ENCODE measurements around the gene CRIM1.

CRIM1 gene

DNA sequence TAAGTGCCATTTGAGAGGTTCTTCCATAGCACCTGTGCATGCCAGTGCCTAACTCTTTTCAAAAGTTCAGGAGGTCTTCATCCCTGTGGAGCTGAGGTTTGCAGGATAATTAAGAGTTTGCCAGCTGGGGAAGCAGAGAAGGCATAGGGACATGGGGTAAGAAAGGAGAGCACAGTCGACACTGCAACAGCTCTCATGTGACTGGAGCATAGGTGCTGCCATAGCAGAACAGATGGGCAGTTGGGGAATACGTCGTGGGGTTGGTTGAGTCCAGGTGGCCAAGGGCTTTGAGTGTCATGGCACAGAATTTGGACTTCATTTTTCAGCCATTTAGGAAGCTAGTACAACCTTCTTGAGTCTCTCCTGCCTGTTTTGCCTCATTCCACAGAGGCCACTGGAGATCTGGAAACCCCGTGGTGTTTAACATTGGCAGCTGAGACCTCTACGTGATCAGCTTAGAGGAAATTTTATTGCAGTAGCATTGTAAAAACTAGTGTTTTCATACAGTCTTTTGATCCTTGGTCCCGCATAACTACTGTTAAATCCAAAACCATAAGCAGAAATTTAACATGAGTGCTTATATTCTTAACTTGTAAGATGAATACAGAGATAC lies 65.1 kb downstream of the CRIM1 start:
- Histone ChIP-seq H3K36me3 (replicated peaks) (no peaks in the 10 kb centered on the region), H3K27me3 (ENCODE audit: low read depth) (no peaks in the 10 kb centered on the region), H3K4me3 (no peak overlapping the region), H3K4me1 (peaks cover 12% of the 10 kb centered on the region), H3K9me3 (no peaks in the 10 kb centered on the region)
- DNase-seq (ENCODE audit: low spot score in 2 of 2), result no peak
- in situ Hi-C loops (cut with MboI; ENCODE audit: low sequenced_read_pairs), result no loop called here

DNA sequence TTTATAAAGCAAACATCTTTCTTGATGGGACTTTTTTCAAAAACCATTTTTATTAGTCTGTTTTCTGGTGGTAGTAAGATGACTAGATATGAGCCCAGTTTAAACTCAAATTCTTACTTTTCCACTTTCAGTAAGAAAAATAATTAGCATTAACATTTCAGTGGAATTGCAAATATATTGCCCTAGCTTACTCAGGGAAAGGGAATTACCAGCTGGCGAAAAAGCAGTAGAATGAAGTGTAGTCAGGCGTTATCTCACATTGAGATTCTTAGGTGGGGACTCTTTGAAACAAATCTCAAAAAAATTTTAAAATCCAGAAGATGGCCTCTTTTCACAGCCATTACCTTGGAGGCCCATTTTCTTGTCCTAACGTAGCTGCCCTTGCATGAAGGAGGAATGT lies 65.8 kb downstream of the CRIM1 start:
- Histone ChIP-seq H3K27me3 (ENCODE audit: low read depth) (no peaks in the 10 kb centered on the region), H3K4me3 (no peak overlapping the region), H3K4me1 (peaks cover 12% of the 10 kb centered on the region), H3K36me3 (replicated peaks) (no peaks in the 10 kb centered on the region), H3K9me3 (no peaks in the 10 kb centered on the region)
- in situ Hi-C loops (cut with MboI; ENCODE audit: low sequenced_read_pairs), result no loop called here
- no peak for DNase-seq (ENCODE audit: low spot score in 2 of 2)

DNA sequence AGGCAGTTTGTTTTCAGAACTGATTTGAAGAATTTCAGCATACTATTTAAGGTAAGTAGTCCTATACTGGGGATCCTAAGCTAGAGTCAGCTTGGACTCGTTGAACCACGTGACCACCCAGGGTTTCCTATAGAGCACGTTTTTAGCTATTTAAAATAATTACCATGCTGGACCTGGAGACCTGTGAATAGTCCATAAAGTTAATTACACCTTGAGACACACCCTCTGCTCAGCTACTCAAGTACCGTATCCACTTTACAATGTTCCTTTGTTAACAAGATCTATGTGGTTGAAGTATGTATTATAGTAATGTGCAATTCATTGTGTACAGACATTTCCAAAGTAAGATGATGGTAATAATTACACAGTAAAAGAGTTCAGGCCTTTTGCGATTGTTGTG lies 67.6 kb downstream of the CRIM1 start:
- Histone ChIP-seq H3K27me3 (ENCODE audit: low read depth) (no peaks in the 10 kb centered on the region), H3K36me3 (replicated peaks) (no peaks in the 10 kb centered on the region), H3K4me3 (no peak overlapping the region), H3K9me3 (no peaks in the 10 kb centered on the region), H3K4me1 (peaks cover 12% of the 10 kb centered on the region)
- in situ Hi-C loops (cut with MboI; ENCODE audit: low sequenced_read_pairs), result no loop called here
- peak in 1 of 2 experiments; percentile 18 for DNase-seq (ENCODE audit: low spot score in 2 of 2)

DNA sequence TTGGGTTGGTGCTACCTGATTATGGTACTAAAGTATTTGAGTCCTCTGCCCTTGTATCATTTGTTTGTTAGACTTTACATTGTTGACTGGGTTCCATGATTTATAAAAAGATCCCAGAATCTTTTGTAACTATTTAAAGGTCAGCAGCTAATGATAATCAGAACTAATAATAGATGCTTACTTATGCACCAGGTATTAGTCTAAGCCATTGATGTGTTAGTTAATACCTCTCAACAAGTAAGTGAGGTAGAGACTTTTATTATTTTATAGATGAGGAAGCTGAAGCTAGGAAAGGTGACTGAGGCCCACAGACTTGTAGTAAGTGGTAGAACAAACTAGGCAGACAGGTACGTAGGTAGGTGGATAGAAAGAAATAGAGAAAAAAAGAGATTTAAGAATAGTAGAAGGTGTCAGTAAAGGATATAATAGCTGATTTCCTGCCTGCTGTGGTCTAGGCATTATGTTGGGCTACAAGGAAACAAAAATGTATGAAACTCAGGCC lies 68.1 kb downstream of the CRIM1 start:
- no peaks in the 10 kb centered on the region for H3K36me3 ChIP-seq (replicated peaks)
- peaks cover 12% of the 10 kb centered on the region for H3K4me1 ChIP-seq
- no peak overlapping the region for H3K4me3 ChIP-seq
- H3K9me3 ChIP-seq, result no peaks in the 10 kb centered on the region
- DNase-seq (ENCODE audit: low spot score in 2 of 2), result no peak
- H3K27me3 ChIP-seq (ENCODE audit: low read depth), result no peaks in the 10 kb centered on the region
- in situ Hi-C loops (cut with MboI; ENCODE audit: low sequenced_read_pairs), result no loop called here

DNA sequence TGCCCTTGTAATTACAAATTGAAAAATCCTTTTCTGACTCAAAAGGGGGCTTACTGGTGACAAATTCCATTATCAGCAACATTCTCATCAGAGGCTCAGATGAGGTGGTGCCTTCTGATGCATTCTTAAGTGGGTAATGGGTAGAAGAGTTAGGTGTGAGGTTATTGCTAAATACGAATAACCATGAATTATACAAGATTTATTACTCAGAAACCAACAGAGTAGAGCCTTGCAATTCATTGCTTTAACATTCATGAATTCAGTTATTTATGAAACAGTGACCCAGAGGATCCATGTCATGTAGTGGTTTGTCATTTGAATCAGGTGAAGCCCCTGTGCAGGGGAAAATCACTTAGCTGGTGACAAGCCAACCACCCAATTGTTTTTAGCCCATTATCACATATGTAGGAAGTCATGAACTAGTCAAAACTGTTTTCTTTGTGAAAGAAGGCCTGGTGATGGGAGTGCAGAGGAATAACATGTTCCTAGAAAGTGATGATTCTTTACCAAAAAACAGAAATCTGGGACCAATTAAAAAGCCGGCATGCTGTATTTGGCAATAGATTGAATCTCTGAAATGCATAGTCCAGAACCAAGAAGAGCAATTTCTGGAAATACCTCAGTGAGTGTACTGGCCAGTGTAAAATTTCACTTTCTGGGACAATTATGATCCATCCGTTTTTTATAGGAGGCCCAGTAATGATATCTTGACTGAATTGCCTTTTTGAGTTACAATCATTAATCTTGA lies 70.2 kb downstream of the CRIM1 start:
- Histone ChIP-seq H3K4me3 (no peak overlapping the region), H3K36me3 (replicated peaks) (no peaks in the 10 kb centered on the region), H3K27me3 (ENCODE audit: low read depth) (no peaks in the 10 kb centered on the region), H3K4me1 (peaks cover 8% of the 10 kb centered on the region), H3K9me3 (no peaks in the 10 kb centered on the region)
- in situ Hi-C loops (cut with MboI; ENCODE audit: low sequenced_read_pairs), result no loop called here
- DNase-seq (ENCODE audit: low spot score in 2 of 2), result no peak

DNA sequence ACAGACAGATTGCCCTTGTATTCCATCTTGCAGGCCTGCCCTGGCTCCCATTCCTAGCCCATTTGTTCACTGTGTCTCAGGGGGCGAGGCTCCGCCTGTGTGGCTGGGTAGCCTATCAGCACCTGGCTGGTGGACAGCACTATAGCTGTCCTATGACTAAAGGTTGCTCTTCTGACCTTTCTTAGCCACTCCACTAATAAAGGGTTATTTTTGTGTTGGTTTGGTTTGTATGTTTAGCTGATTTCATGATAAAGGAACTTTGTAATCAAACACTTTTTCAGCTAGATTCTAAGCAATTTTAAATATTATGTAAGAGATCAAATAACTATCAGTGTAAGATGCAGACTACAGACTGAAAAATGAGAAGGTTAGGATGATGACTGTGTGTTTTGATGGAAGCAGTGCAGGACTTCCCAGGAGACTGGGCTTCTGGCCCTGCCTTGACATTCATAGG lies 72.2 kb downstream of the CRIM1 start:
- in situ Hi-C loops (cut with MboI; ENCODE audit: low sequenced_read_pairs), result no loop called here
- H3K36me3 ChIP-seq (replicated peaks), result no peaks in the 10 kb centered on the region
- H3K4me3 ChIP-seq, result no peak overlapping the region

DNA sequence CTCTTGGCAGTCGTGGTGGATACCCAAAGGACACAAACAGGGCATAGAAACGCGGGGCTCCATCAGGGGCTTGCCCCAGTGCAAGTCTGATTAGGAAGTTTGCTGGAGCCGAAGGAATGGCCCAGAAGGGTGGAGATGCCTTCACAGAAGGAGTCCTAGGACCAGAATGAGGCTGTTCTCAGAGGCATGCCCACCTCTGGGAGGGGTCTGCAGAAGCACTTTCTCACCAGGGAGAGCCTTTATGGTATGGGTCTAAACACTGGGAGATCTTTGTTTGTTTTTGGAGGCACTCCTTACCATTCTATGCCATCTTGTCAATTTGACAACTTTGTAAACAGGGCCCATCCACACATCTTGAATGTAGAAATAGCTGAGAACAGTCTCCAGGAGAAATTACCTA lies 75.0 kb downstream of the CRIM1 start:
- in situ Hi-C loops (cut with MboI; ENCODE audit: low sequenced_read_pairs), result no loop called here
- Histone ChIP-seq H3K36me3 (replicated peaks) (no peaks in the 10 kb centered on the region), H3K27me3 (ENCODE audit: low read depth) (no peaks in the 10 kb centered on the region), H3K4me1 (peaks cover 11% of the 10 kb centered on the region; the same call in 1 of the 2 replicates), H3K9me3 (no peaks in the 10 kb centered on the region), H3K4me3 (no peak overlapping the region)
- no peak for DNase-seq (ENCODE audit: low spot score in 2 of 2)

More for the DNA sequence above, 72.2 kb downstream of the CRIM1 start:
- peaks cover 5% of the 10 kb centered on the region for H3K4me1 ChIP-seq
- no peaks in the 10 kb centered on the region for H3K27me3 ChIP-seq (ENCODE audit: low read depth)
- no peak for DNase-seq (ENCODE audit: low spot score in 2 of 2)
- H3K9me3 ChIP-seq, result no peaks in the 10 kb centered on the region

DNA sequence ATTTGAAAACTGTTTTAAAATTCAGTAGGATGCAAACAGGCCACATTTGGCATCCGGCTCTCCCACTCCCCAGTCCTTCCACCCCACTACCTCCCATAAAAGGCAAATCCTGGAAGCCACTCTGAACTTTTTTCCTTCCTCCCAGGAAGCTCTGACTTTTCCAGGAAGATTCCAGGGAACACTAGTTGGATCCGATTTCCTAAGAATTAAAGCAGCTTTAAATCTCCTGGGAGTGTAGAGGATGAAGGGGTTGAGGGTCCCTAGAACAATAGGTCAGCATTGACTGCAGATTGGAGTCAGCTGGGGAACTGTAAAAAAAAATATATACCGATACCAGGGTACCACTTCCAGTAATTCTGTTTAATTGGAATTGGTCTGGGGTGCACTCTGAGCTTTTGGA lies 76.9 kb downstream of the CRIM1 start:
- in situ Hi-C loops (cut with MboI; ENCODE audit: low sequenced_read_pairs), result no loop called here
- no peak for DNase-seq (ENCODE audit: low spot score in 2 of 2)

DNA sequence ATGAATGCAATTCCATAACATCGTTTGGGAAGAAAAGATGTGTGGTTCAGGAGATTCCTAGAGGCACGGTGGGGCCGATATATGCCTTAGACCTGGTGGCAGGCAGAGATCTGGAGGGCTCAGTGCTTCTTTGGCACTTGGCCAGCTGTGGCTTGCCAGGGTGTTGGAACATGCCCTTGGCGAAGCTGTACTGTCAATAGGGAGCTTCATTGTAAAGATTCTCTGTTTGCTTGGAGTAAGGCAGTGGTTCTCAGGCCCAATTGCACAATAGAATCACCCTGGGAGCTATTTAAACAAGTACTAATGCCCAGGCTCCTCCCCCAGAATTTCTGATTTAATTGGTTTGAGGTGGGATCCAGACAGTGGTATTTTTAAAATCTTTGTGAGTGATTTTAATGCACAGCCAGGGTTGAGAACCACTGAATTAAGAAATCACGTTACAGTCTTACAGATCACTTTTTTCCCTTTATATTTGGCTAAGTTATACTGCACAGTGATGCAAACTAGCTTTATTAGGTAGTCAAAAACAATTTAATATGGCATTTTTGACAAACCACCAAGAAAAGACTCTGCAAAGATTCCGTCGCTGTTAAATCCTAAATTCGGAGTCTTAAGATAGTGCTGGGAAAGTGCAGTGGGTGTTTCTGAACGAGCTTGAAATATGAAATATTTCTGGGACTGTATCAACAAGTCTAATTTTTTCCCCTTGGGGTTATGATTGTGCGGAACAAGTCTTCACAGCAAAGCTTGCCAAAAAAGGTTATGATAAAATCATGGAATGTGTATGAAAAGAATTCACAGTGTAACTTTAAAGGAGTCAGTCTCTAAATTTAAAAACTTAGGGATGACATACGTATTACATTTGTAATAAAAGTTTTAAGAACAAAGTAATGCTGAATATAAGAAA lies 78.0 kb downstream of the CRIM1 start:
- Histone ChIP-seq H3K4me3 (no peak overlapping the region), H3K27me3 (ENCODE audit: low read depth) (no peaks in the 10 kb centered on the region), H3K9me3 (no peaks in the 10 kb centered on the region), H3K4me1 (peaks cover 11% of the 10 kb centered on the region; the same call in 1 of the 2 replicates), H3K36me3 (replicated peaks) (no peaks in the 10 kb centered on the region)
- DNase-seq (ENCODE audit: low spot score in 2 of 2), result peak; percentile 45 to 71
- in situ Hi-C loops (cut with MboI; ENCODE audit: low sequenced_read_pairs), result no loop called here

More for the DNA sequence above, 76.9 kb downstream of the CRIM1 start:
- H3K4me1 ChIP-seq, result peaks cover 11% of the 10 kb centered on the region; the same call in 1 of the 2 replicates
- no peaks in the 10 kb centered on the region for H3K27me3 ChIP-seq (ENCODE audit: low read depth)
- H3K9me3 ChIP-seq, result no peaks in the 10 kb centered on the region
- no peak overlapping the region for H3K4me3 ChIP-seq
- H3K36me3 ChIP-seq (replicated peaks), result no peaks in the 10 kb centered on the region

DNA sequence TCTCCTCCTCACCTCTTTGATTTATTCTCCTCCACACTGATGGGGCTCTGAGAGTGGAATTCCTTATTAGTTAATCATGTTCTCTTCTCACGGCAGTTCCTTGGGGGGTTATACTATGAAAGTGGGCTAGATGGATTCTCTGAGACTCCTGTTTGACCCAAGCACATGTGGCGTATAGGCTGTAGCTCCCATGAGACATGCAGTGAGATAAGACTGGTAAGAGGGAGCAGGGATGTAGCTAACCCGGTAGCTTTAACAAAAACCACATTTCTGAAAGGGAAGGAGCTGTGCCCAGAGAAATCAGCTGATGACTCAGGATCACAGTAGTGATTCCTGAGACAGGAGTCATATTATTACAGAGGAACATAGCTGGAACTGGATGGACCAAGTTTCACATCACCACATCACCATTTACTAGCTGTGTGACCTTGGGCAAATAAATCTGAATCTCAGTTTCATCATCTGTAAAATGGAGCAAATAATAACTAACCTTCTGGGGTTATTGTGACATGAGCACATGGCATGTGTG lies 82.9 kb downstream of the CRIM1 start:
- no peak for DNase-seq (ENCODE audit: low spot score in 2 of 2)
- in situ Hi-C loops (cut with MboI; ENCODE audit: low sequenced_read_pairs), result no loop called here
- Histone ChIP-seq H3K9me3 (no peaks in the 10 kb centered on the region), H3K27me3 (ENCODE audit: low read depth) (no peaks in the 10 kb centered on the region), H3K36me3 (replicated peaks) (peaks cover 5% of the 10 kb centered on the region), H3K4me1 (0 out of 2 replicates have a peak, but pooled peaks cover 4% of the 10 kb centered on the region), H3K4me3 (no peak overlapping the region)

DNA sequence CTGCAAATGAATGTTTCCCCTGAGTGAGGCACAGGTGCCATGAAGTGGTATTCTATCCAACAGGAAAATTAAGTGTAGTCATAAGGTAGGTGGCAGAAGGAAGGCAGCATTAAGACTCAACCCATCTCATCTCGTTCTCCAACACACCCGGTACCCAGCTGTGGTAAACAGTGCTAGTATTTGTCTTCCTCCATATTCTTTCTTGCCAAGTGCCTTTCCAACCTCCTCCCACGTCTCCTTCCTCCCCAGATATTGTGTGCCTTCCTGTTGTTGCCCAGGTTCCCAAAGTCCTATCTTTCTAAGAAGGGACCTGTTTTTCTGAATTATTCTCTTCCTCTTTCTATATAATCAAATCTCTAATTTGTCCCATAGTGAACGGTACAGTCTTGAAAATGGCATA lies 83.5 kb downstream of the CRIM1 start:
- in situ Hi-C loops (cut with MboI; ENCODE audit: low sequenced_read_pairs), result no loop called here
- no peak overlapping the region for H3K4me3 ChIP-seq

DNA sequence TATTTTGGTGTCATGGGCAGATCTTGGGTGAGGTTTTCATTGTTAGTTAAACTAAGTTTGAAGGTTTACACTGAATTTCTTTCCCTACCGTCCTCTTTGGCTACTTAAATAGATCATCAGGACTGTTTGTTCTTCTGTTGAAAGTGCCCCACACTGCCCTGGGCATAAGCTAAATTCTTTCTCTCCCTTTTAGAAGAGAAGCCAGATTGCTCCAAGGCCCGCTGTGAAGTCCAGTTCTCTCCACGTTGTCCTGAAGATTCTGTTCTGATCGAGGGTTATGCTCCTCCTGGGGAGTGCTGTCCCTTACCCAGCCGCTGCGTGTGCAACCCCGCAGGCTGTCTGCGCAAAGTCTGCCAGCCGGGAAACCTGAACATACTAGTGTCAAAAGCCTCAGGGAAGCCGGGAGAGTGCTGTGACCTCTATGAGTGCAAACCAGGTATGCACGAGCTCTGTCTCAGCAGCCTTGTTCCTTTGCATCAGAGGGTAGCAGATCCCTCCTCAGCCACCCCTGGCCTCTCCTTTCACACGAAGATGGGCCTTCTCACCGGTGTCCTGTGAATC lies 85.6 kb downstream of the CRIM1 start:
- Histone ChIP-seq H3K4me3 (no peak overlapping the region), H3K4me1 (no peaks in the 10 kb centered on the region), H3K36me3 (replicated peaks) (peaks cover 11% of the 10 kb centered on the region), H3K27me3 (ENCODE audit: low read depth) (no peaks in the 10 kb centered on the region), H3K9me3 (no peaks in the 10 kb centered on the region)
- DNase-seq (ENCODE audit: low spot score in 2 of 2), result no peak
- in situ Hi-C loops (cut with MboI; ENCODE audit: low sequenced_read_pairs), result no loop called here

More for the DNA sequence above, 83.5 kb downstream of the CRIM1 start:
- H3K36me3 ChIP-seq (replicated peaks), result peaks cover 11% of the 10 kb centered on the region
- H3K4me1 ChIP-seq, result no peaks in the 10 kb centered on the region
- no peak for DNase-seq (ENCODE audit: low spot score in 2 of 2)
- no peaks in the 10 kb centered on the region for H3K9me3 ChIP-seq
- no peaks in the 10 kb centered on the region for H3K27me3 ChIP-seq (ENCODE audit: low read depth)

DNA sequence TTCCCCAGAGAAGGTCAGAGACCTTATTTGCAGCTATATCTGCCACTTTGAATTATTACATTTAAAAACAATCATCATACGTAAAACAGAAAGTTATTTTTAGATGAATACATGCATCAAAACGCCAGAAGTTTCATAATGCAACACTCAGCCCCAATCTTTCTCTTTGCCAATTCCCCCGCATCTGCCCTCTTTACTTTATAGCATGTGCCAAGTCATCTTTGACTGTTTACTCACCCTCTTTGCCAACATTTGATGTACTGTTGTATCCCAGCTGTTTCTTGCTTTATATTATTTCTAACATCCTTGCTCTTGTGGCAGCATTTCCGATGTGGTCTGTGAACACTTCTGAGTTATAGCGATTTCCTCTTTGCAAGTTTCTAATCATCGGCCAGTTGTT lies 86.2 kb downstream of the CRIM1 start:
- Histone ChIP-seq H3K36me3 (replicated peaks) (peaks cover 11% of the 10 kb centered on the region), H3K9me3 (no peaks in the 10 kb centered on the region)
- no peak for DNase-seq (ENCODE audit: low spot score in 2 of 2)

More for the DNA sequence above, 86.2 kb downstream of the CRIM1 start:
- in situ Hi-C loops (cut with MboI; ENCODE audit: low sequenced_read_pairs), result no loop called here
- no peaks in the 10 kb centered on the region for H3K4me1 ChIP-seq
- no peaks in the 10 kb centered on the region for H3K27me3 ChIP-seq (ENCODE audit: low read depth)
- H3K4me3 ChIP-seq, result no peak overlapping the region
